Thymus (tissue), 11 donors: ENCODE measurements around the gene PGM1. TPM values are rescaled to one million over a fixed set of nuclear protein-coding genes. Genes with fewer than 3 reads are reported as not detected.
"Not testable (repeated sequence)": the region's sequence is repeated elsewhere in the genome, so short reads cannot be mapped to it uniquely, and the experiment has no call there.

ENCODE experiments used
- DNase-seq, 9 donors: peaks; one replicate each; pipeline ENCODE4 v3.0.0-alpha.2; 2013; ENCODE audit warnings: low spot score in 9 of 9, low read depth in 6 of 9, missing footprints in 1 of 9
- H3K27ac ChIP-seq, 2 donors: one replicate each; pipeline ENCODE4 v1.5.1; 2013; ENCODE audit warnings: control low read depth in 1 of 2, low read depth in 1 of 2, low read length in 1 of 2, mild to moderate bottlenecking in 1 of 2, moderate library complexity in 1 of 2
- H3K27me3 ChIP-seq, 2 donors: one replicate each; pipeline ENCODE4 v1.5.1; 2013; ENCODE audit warnings: low read length in 1 of 2; ENCODE audit not compliant: control insufficient read depth in 2 of 2, insufficient read depth in 1 of 2
- H3K36me3 ChIP-seq, 2 donors: one replicate each; pipeline ENCODE4 v1.5.1; 2013; ENCODE audit warnings: low read length in 1 of 2, mild to moderate bottlenecking in 1 of 2, moderate library complexity in 1 of 2; ENCODE audit not compliant: control insufficient read depth in 2 of 2, insufficient read depth in 2 of 2
- H3K4me1 ChIP-seq, 2 donors: one replicate each; pipeline ENCODE4 v1.5.1; 2013; ENCODE audit warnings: low read length in 2 of 2; ENCODE audit not compliant: control insufficient read depth in 2 of 2, insufficient read depth in 2 of 2
- H3K4me3 ChIP-seq, 2 donors: one replicate each; pipeline ENCODE4 v1.5.1; 2013; ENCODE audit warnings: low read length in 2 of 2, control low read depth in 1 of 2, mild to moderate bottlenecking in 1 of 2
- H3K9me3 ChIP-seq, 2 donors: one replicate each; pipeline ENCODE4 v1.5.1; 2013; ENCODE audit warnings: low read length in 1 of 2, mild to moderate bottlenecking in 1 of 2; ENCODE audit not compliant: control insufficient read depth in 2 of 2, insufficient read depth in 1 of 2
- WGBS: extraction: QIAGEN DNeasy Blood & Tissue Kit; methylation state at CpG from one replicate; pipeline ENCODE4 v1.1.7; 2013; 5-methylcytosine and 5-hydroxymethylcytosine counted together
- polyA plus RNA-seq: library from polyadenylated mRNA; stranded (reverse); fragments of 200-250 nt; gene quantifications from one replicate; pipeline ENCODE4 v1.2.3, GENCODE V29; 2013
- total RNA-seq: library from RNA; stranded (reverse); fragments of 120-200 nt; gene quantifications from one replicate; pipeline ENCODE4 v1.2.4, GENCODE V29; 2013
- donor health status: healthy.

The PGM1 gene
- total and polyA plus RNA-seq, 2 donors, result 9.6 to 18.1 TPM

DNA sequence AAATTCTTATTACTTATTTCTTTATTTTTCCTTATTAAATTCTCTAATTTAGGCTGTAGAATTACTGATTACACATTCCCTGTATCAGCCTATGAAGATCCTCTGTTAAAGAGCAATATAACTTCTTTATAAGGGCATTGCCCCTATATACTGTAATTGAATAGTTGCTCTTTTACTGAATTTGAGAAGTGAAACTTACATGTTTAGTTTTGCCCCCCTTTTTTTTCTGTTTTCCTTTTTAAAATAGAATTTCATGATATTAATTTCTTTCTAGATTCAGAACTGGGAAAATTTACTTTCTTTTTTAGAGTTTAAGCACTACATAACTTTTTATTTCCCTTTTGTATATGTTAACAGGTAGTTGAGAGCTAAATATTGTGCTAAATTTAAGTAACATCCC is 29.5 kb upstream of the PGM1 start:
- H3K4me1 ChIP-seq, result no peaks in the 10 kb centered on the region
- no peaks in the 10 kb centered on the region for H3K9me3 ChIP-seq
- no peak overlapping the region for H3K27ac ChIP-seq
- H3K36me3 ChIP-seq, result peaks cover 0 to 5% of the 10 kb centered on the region in 2 donors
- H3K27me3 ChIP-seq, result no peaks in the 10 kb centered on the region
- DNase-seq, result no peak
- no peak overlapping the region for H3K4me3 ChIP-seq

DNA sequence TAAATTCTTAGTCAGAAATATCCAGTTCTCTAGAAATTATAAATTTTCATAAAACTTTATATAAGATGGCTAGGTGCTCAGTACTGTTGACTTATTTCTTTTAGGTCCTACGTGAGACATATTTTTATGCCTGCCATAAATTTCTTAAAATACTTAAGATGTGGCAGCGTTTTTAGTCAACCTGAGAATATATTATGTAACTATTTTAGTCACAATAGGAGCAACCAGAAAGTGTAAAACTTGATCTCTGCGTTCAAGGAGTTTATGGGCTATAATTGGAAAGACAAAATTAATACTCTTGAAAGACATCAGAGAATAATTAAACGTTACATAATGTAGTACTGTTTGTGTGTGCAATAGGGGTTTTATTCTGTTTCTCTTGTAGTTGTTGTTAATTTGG is 24.1 kb upstream of the PGM1 start:
- H3K27me3 ChIP-seq, result no peaks in the 10 kb centered on the region
- H3K27ac ChIP-seq, result no peak overlapping the region
- DNase-seq, result no peak
- H3K4me3 ChIP-seq, result no peak overlapping the region
- peaks cover 0 to 2% of the 10 kb centered on the region in 2 donors for H3K36me3 ChIP-seq
- no peaks in the 10 kb centered on the region for H3K9me3 ChIP-seq
- no peaks in the 10 kb centered on the region for H3K4me1 ChIP-seq
- WGBS, result 97% methylated on average over 4 of the region's 4 CpGs

DNA sequence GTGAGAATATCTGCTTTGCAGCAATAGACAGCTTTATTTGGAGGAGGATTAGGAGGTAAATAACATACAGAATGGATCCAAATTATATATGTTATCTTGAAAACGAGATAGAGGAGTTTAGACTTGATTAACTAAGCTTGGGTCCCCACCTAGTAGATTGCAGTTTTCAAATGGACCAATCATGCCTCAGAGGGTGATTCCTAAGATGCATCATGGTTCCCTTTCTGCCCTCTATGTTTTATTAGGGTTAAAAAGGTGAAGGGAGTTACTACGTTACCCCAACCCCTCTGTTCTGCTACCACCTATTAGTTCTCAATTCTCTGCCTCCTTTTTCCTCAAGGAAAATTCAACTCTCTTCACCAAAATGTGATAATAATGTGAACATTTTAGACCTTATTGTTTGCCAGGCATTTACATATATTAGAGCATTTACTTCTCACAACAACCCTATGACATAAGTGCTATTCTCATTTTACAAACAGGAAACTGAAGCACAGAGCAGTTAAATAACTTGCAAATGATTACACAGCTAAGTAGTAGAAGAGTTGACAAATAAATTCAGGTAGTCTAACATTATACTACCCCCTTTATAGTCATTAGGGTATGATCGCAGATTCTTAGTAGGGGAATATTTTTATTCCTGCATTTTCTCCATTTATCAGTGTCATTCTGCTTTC is 23.4 kb upstream of the PGM1 start:
- no peak overlapping the region for H3K27ac ChIP-seq
- DNase-seq, result no peak
- H3K9me3 ChIP-seq, result no peaks in the 10 kb centered on the region
- H3K36me3 ChIP-seq, result peaks cover 0 to 2% of the 10 kb centered on the region in 2 donors
- no peaks in the 10 kb centered on the region for H3K27me3 ChIP-seq
- no peaks in the 10 kb centered on the region for H3K4me1 ChIP-seq
- WGBS, result 94% methylated on average over 3 of the region's 3 CpGs
- no peak overlapping the region for H3K4me3 ChIP-seq

DNA sequence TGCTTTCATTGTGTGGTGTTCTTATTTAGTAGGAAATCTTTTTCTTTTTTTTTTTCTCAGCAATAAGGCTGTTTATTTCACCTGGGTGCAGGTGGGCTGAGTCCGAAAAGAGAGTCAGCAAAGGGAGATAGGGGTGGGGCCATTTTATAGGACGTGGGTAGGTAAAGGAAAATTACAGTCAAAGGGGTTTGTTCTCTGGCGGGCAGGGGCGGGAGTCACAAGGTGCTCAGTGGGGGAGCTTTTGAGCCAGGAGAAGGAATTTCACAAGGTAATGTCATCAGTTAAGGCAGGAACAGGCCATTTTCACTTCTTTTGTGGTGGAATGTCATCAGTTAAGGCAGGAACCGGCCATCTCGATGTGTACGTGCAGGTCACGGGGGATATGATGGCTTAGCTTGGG is 20.5 kb upstream of the PGM1 start:
- H3K36me3 ChIP-seq, H3K27me3 ChIP-seq, DNase-seq, H3K9me3 ChIP-seq, H3K4me1 ChIP-seq, H3K27ac ChIP-seq, H3K4me3 ChIP-seq: not testable (repeated sequence)
- WGBS, result 91% methylated on average over 8 of the region's 8 CpGs

DNA sequence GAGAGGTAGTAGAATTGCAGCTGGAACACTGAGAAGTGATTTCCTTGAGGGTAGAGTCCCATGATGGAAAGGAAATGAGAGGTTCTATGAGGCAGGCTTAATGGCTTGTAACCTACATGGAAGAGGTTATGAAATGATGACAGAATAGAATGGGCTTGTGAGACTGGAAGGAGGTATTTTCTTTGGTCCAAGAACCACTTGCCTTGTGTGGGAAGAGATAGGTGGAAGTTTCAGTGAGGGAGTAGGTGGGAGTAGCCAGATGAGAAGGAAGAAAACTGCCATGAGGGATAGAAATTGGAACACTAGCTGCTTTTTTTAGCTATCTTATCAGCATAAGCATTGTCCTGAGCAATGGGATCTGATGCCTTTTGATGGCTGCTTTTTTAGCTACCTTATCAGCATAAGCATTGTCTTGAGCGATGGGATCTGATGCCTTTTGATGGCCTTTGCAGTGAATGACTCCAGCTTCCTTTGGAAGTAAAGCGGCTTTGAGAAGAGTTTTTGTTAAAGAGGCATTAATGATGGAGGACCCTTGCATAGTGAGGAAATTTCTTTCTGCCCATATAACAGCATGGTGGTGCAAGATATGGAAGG is 18.9 kb upstream of the PGM1 start:
- not testable (repeated sequence) for DNase-seq, H3K4me3 ChIP-seq, H3K36me3 ChIP-seq, H3K27me3 ChIP-seq, H3K27ac ChIP-seq, H3K9me3 ChIP-seq, H3K4me1 ChIP-seq
- WGBS, result 98% methylated on average over 2 of the region's 2 CpGs

DNA sequence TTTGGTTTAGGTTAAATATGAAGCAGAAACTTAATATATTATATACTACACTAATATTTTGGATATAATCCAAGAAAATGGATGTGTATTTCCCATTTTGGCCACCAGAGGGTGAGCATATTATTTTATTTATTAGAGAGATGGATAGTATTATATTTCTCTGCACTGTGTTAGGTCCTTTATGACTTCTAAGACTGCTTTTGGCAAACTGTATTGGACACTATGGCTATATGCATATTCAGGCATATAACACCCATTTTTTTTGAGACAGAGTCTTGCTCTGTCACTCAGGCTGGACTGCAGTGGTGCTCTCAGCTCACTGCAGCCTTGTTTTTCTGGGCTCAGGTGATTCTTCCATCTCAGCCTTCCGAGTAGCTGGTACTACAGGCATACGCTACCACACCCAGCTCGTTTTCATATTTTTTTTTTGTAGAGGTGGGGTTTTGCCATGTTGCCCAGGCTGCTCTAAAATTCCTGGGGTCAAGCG is 17.8 kb upstream of the PGM1 start:
- peak in 4 of 9 donors; percentile 6 to 23 (median 8) for DNase-seq
- H3K27ac ChIP-seq, result no peak overlapping the region
- peaks cover 0 to 2% of the 10 kb centered on the region in 2 donors for H3K36me3 ChIP-seq
- WGBS, result 88% methylated on average over 4 of the region's 4 CpGs
- no peaks in the 10 kb centered on the region for H3K9me3 ChIP-seq
- no peaks in the 10 kb centered on the region for H3K4me1 ChIP-seq
- no peak overlapping the region for H3K4me3 ChIP-seq
- no peaks in the 10 kb centered on the region for H3K27me3 ChIP-seq

DNA sequence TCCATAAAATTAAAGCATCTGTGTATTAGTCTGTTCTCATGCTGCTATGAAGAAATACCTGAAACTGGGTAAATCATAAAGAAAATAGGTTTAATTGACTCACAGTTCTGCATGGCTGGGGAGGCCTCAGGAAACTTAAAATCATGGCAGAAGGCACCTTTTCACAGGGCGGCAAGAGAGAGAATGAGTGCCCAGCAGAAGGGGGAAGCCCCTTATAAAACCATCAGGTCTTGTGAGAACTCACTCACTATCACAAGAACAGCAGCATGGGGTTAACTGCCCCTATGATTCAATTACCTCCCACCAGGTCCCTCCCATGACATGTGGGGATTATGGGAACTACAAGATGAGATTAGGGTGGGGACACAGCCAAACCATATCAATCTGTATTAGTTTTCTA is 6.9 kb upstream of the PGM1 start:
- WGBS, result 97% methylated on average over 1 of the region's 1 CpG
- not testable (repeated sequence) for DNase-seq, H3K4me3 ChIP-seq, H3K36me3 ChIP-seq, H3K27me3 ChIP-seq, H3K4me1 ChIP-seq, H3K27ac ChIP-seq, H3K9me3 ChIP-seq

DNA sequence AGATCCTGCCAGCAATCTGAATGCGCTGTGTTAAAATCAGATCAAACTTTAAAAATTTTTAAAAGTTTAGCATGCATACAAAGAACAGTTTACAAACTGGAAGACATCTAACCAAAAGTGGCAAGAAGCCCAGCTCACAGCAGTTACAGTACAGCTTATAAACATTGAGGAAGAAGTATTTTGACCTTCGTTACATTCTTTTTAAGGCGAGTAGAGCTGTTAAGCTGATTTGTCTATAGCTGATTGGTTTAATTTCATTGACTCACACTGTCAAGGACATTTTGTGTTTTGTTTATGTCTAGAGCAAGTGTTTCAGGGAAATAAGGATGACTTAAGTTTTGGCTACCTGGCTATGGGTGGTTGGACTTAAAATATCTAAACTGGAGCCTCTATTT is 3.0 kb upstream of the PGM1 start:
- no peak overlapping the region for H3K4me3 ChIP-seq
- no peak for DNase-seq
- H3K9me3 ChIP-seq, result no peaks in the 10 kb centered on the region
- H3K27me3 ChIP-seq, result peaks cover 0 to 6% of the 10 kb centered on the region in 2 donors
- no peak overlapping the region for H3K27ac ChIP-seq
- 98% methylated on average over 3 of the region's 3 CpGs for whole genome bisulfite sequencing
- peaks cover 3 to 14% of the 10 kb centered on the region in 2 donors for H3K4me1 ChIP-seq
- no peaks in the 10 kb centered on the region for H3K36me3 ChIP-seq

DNA sequence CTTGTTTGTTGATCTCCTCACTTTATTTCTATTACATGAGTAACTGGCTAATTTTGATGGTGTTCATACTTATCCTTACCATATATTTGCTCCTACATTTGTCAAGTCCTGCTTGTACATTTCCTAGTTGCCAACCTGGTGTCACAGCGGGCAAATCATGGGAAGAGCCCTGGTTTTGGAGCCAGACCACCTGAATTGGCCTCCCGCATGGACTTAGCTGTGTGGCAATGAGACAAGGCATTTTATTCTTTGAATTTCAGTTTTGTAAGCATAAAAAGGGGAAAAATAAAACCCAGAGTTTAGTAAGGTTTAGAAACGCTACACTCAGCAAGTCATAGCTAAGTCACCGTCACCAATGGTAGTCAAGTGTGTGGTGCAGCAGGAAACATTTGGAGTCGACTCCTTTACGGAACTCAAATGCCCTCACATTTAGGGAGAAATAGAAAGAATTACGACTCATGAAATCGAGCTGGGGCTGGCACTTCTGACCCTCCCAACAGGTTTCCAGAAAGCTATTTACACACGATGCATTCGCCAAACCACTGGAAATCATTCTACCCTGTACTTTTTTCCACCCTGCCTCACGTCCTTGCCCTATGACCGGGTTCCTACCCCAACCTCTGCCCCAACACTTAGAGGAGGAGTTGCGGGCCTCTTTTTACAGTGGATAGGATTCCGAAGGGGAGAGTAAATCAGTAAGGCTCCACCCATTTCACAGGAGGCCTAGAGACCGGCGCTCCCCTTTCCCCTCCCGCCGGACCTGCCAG is 492 bp upstream of the PGM1 start:
- peaks cover 3 to 14% of the 10 kb centered on the region in 2 donors for H3K4me1 ChIP-seq
- no peaks in the 10 kb centered on the region for H3K36me3 ChIP-seq
- H3K9me3 ChIP-seq, result no peaks in the 10 kb centered on the region
- H3K27ac ChIP-seq, result peak overlapping the region in 1 of 2 donors; percentile 93
- peaks cover 0 to 6% of the 10 kb centered on the region in 2 donors for H3K27me3 ChIP-seq
- 32% methylated on average over 18 of the region's 18 CpGs for WGBS
- peak overlapping the region; percentile 67 to 84 for H3K4me3 ChIP-seq
- peak in 2 of 9 donors; percentile 6 to 14 for DNase-seq
